T-helper 9 cell (primary cell): ENCODE measurements around the gene PACRG.

Experiments used
- DNase-seq: peaks from one replicate; pipeline ENCODE4 v3.0.0-alpha.2; 2020

The PACRG gene

DNA sequence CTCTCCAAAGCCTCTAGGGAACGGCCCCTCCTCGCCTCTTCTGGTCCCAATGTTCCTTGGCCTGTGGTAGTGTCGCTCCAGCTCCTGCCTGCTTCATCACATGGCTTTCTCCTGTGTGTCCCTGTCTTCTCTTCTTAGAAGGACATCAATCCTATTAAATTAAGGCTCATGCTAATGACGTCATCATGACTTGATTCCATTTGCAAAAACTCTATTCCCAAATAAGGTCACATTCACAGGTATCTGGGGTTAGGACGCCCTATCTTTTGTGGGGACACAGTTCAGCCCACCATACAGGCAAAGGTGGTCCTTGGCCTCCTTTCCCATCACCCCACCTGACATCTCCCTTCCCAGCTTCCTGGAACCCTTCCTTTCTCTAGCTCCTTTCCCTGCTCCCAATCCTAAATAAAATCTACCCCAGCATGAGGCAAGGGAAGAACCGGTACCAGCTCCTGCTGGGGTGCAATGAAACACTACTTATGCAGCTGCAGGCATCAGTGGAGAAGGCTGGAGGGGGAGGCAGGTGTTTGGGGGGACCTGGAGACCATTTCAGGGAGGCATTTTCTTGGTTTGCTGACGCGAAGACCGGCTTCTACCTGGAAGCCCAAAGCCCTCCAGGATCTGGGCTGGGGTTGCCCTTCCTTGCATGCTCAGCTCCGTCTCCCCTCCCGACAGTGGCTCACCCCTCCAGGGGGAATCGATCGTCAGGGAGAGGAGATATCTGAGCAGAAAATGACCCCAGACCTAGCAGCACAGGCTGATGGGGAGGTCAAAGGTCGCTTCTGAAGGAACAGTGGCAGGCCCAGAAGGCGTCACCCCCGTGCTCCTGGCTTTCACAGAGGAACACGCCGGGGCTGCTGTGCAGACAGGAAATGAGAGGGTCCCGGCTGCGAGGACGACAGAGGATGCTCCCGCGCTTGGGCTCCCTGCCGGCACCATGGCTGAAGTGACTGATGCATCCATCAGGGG lies 615.1 kb downstream of the PACRG start:
- no peak for DNase-seq

DNA sequence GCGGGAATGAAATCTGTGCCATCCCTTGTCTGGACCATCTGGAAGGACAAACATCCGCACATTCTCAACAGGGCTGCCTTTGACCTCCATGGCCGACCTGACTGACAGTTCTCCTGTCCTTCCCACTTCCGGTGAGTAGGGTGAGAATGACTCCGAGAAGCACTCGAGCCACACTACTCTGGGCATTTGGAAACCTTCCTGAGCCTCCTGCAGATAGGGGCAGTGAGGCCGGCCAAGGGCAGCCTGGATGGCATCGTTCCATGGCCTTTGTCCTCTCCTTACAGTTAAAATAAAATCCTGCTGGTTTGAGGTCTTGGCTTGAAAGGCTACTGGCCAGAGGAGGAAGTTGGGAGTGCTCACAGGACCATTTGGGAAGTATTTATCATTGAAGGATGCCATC lies 615.8 kb downstream of the PACRG start:
- no peak for DNase-seq

DNA sequence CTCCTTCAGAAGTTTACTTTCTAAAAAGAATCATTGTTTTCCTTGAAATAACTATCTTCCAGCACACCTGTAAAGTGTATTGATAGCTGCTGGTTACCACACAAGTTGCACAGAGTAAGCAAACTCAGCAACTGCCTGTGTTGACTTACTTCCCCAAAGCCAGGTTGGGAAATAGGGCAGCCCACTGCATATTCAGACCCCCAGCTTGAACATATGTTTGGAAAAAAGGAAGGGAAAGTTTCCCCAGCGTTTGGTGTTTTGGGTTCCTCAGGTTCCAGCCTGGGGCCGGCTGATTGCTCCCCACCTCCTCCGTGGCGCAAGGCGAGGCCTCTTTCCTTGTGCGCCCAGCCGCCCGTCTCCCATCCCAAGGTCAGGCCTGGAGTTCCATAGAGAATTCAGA lies 616.6 kb downstream of the PACRG start:
- DNase-seq: no peak

DNA sequence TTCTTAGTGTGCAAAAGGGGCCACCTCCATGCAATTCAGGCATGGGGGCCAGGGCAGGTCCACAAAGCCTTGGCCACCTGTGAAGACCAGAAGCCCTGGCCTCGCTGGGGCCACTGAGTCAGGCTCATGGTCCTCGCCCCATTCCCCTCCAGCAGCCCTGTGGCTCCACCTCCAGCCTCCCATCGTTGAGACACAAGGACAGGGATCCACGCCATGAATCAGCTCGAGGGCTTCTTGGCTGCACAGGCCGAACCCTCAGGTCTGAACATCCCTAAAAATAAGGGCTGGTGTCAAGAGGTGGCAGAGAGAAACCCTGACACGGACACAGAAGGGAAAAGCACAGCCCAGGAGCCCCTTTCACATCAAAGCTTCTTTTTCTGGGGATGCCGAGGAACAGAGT lies 618.2 kb downstream of the PACRG start:
- DNase-seq: no peak

DNA sequence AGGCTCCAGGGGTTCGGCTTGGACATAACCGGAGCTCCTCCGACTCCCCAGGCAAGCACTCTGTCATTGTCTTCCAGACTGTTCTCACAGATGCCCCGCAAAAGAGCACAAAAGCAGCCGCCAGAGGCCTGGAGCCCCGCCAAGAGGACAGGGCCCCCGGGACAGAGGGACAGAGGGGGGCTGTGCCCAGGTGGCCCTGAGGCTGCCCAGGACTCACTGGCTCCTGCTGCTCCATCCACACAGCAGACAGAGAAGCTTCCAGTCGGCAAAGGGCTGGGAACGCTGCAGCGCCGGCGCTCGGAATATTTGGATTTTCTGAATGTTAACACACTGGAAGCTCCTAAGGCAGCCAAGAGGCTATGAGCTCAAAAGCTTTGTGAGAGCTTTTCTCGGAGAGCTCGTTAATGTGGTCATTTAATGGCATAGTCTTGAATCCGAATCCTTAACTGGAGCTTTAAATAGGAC lies 618.8 kb downstream of the PACRG start:
- DNase-seq: no peak

DNA sequence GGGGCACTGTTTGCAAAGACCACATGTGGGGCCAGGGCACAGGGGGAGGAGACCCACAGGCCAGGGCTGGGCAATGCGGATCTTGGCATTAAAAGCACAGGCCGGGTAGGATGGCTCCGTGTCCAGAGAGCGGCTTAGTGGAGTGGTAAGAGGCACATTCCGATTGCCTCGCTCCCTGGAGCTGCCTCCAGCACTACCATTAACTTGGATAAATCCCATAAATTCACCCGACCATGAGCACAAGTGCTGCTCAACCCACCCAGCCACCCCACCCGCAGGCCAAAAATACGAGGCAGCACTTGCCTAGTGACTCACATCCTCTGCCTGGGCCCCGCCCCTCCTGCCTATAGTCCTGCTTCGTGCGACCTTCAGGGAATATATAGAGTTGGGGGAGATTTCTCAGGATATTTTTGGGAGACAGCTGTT lies 619.3 kb downstream of the PACRG start:
- no peak for DNase-seq

DNA sequence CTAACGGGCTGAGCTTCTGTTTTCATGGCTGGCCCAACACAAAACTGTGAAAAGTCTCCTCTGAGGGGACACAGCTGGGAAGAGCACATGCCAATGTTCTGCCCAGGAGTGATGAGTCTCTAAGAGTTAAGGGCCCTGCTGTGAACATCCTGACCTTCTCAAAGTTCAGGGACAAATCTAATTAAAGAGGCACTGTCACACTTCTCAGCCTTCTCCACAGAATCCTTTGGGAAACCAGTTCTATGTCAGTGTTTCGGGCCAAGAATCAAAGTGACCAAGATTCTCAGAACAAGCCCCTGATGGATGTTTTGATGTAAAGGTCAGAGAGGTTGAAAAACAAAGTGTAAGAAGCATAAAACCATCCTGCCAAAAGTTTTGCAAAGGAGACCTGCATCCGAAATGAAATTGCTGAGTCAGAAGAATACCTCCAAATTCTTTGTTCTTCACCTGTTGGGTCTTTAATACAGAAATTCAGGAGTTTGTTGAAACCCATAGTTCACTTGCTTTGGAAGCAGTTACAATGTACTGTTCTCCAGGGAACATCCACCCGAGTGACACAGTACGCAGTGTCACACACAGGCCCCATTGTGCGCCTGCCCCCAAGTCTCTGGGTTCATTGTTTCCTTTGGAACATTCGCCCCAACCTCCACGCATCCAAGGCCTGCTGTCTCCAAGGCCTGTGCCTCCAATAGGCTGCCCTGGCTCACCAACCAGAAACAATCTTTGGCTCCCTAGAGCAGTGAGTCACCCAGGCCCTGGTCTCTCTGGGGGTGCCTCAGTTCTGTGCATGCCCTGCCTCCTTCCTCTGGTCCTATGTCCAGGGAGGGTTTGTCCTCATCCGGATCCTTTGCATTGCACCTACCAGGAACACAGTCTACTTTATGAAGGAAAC lies 621.3 kb downstream of the PACRG start:
- DNase-seq: no peak

DNA sequence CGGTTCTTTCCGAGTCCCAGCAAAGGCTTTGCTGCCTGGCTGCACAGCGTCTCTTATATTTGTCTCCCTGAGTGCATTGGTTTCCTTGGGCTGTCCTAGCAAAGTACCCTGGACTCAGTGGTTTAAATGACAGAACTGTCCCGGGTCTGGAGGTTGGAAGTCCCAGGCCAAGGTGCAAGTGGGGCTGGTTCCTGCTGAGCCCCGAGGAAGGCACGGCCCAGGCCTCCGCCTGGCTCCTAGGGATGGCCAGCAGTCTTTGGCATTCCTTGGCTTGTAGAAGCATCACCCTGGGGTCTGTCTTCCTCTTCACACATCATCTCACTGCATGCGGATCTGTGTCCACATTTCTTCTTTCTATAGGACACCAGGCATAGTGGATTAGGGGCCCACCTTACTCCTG lies 621.9 kb downstream of the PACRG start:
- no peak for DNase-seq

DNA sequence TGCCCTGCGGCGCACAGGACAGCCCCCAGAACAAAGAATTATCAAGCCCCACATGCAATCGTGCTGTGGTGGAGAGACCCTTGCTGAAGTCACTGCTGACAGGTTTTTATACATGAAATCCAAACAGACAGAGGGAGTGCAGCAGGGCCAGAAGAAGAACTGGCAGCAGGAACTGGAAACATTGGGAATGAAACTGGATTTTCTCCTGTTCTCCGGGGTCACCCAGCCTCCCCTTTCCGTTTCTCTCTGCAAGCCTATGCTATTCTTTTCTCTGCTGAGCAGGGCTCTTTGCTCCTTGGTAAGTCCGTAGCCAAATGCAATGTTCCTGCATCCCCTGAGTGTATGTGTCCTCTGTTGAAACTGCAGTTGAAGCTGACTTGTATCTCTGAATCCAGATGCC lies 623.2 kb downstream of the PACRG start:
- no peak for DNase-seq

DNA sequence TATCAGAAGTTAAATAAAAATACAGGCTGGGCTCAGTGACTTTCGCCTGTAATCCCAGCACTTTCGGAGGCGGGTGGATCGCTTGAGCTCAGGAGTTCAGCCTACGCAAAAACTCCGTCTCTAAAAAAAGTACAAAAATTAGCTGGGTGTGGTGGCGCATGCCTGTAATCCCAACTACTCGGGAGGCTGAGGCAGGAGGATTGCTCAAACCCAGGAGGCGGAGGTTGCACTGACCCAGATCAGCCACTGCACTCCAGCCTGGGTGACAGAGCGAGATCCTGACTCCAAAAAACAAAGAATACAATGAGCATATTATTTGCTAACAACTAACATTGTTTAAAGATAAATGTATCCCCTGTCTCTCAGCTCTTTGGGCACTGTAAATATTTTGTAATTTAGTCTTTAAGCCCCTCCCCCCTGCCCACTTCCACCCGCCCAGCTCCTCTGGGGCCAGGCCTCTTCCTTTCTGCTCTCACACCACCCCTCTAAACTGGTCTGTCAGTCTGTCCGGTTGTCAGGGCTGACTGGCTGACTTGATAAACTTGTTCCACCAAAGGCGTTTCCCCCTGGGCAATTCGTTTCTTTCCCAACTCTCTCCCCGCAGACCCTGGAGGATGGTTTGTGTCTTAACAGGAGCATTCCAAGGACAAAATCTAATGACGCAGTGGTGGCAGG lies 624.4 kb downstream of the PACRG start:
- DNase-seq: no peak

DNA sequence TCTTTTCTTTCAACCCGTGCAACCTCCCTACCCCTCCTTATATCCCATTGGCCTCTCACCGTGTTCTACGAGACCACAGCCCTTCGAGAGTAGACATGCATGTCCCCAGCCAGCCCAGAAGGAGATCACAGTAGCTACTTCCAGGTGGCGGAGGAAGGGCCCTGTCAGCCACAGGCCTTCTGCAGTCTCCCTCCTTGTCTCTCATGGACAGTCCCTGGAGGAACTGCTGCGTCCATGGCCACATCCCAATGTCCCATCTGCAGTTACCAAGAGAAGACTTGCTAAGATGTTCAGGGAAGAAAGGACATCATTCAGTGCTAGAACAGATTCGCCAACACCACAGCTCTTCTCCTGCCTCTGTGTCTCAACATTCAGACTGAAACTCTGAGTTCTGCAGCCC lies 625.2 kb downstream of the PACRG start:
- no peak for DNase-seq

DNA sequence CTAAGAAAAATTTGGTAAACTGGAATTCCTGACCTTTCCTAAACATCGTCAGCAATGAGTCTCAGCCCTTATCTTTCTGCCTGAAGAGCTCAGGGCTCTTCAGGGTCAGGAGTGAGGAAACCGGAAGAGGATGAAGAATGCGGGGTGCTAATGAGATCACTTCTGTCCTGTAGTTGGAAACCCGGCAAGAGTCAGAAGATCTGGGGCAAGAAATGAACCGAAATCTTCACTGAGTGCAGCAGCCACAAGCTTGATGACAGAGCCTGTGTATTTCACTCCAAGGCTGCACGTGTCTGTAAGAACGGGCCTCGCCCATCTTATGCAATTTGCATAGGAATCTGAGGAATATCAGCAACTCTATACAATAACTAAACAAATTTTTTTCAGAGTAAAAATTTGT lies 626.3 kb downstream of the PACRG start:
- DNase-seq: no peak

DNA sequence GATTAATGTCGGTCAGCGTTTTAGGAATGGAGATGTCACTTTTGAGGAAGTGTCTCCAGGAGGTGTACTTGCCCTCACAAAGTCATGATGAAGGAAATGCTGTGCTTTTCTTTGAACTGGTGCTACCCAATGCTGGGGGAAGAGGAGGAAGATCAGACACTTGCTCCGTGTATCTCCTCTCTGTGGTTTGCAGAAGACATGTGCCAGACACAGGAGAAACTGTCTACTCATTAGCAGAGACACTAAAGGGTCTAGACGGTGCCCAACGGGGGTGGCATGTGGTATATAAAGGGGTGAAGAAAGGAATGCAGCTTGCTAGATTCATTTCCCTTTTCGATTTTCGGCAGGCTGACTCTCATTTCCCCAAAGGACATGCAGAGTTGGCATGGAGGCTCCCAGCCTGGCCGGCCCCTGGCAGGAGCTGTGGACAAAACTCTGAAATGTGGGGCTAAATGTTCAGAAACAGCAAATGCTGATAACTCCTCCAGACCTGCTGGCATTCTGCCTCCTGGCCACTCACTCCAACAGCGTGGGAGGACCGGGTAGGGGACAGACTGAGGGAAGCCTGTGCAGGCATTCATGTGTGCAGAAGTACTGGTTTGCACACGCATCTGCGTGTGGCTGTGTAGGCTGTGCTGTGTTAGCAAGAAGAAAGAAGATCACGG lies 627.1 kb downstream of the PACRG start:
- DNase-seq: no peak

DNA sequence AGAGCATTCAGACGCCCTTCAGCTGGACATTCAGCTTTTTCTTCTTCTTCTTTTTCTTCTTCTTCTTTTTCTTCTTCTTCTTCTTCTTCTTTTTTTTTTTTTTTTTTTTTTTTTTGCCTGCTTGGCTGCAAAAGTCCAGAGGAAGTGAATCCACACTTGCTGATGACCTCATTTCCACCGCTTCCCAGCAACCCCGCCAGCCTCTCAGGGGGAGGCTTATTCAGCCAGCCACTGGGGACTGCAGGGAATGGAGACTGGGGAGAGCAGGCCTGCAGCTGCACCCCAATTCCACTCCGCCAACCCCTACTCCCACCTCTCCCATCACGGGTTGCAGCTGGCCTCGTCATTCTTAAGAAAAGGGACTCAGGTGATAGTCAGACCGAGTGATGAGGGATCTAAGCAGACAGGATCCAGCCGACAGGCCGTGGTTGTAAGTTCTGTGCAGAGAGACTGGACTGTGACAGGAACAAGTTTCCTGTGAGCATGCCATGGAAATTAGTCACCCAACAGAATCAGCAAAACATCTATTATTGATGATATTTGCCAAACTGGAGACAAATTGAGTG lies 627.7 kb downstream of the PACRG start:
- DNase-seq: no peak

DNA sequence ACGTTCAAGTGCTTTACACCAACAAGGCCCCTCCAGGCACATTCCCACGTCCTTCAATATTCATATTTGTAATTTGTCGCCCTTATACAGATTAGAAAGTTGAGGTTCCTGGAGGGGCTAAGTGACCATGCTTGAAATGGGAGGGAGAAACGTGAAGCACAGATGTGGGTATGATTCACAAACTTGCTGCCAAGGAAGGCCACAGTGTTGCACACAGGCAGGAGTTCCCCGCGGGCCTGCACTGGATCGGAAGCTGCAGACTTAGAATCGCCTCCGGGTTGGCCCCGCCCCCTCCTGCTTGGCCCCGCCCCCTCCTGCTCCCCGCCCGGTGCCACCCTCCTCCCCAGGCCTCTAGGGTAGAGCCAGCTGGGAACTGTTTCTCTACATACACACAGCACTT lies 628.5 kb downstream of the PACRG start:
- DNase-seq: no peak

DNA sequence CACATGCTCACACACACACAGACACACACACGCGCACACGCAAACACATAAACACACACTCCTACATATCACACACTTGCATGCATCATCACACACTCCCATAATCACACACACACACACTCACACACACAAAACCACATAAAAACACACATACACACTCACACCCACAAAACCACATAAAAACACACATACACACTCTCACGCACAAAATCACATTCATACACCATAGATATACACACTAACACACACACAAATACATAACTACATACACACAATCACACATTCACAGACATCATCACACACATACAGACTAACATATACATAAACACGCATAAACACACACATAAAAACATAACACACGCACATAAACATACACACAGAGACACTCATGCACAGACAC lies 629.0 kb downstream of the PACRG start:
- DNase-seq: no peak

DNA sequence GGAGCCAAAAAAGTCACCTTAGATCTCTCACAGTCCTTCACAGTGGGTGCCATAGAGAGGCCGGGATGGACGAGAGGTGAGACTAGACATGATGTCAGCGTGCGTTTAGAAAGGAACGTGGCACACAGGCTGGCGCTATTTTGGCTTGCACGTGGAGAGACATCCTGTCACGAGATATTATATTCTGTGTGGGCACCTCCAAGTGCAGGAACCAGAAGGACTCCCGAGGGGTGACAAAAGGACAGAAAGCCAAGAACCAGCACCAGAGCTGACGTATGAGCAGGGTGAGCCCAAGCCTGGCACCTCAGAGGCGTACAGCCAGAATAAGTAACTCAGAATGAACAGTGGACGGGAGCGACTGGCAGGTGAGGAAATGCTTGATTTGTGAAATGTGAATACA lies 636.9 kb downstream of the PACRG start:
- no peak for DNase-seq
